ENCODE results near the gene NTSR1. TPM values are rescaled to one million over a fixed set of nuclear protein-coding genes. Genes with fewer than 3 reads are reported as not detected.

Gene NTSR1
- total and polyA plus RNA-seq, 2 of the 8 experiments (the other 6 are each of a cell fraction or from before 2014, with no cell fraction given), result 0.53 to 0.89 TPM

GRCh38 chr20:62728028-62728780 is 19.6 kb downstream of the NTSR1 start (continued):
- no peak for TF ChIP-seq CHD7 (IDR thresholded peaks at IDR 0.05; ENCODE audit: insufficient replicate concordance, low read length)
- TF ChIP-seq SUZ12 (IDR thresholded peaks at IDR 0.05; ENCODE audit: low read length), result no peak
- TF ChIP-seq TAF7 (optimal IDR thresholded peaks at IDR 0.05; ENCODE audit: borderline replicate concordance, low read depth, low read length), result no peak
- TF ChIP-seq RNF2 (IDR thresholded peaks at IDR 0.05; ENCODE audit: borderline replicate concordance, low read depth, low read length, missing control alignments, poor library complexity, severe bottlenecking), result no peak
- TF ChIP-seq, protein P1, sequence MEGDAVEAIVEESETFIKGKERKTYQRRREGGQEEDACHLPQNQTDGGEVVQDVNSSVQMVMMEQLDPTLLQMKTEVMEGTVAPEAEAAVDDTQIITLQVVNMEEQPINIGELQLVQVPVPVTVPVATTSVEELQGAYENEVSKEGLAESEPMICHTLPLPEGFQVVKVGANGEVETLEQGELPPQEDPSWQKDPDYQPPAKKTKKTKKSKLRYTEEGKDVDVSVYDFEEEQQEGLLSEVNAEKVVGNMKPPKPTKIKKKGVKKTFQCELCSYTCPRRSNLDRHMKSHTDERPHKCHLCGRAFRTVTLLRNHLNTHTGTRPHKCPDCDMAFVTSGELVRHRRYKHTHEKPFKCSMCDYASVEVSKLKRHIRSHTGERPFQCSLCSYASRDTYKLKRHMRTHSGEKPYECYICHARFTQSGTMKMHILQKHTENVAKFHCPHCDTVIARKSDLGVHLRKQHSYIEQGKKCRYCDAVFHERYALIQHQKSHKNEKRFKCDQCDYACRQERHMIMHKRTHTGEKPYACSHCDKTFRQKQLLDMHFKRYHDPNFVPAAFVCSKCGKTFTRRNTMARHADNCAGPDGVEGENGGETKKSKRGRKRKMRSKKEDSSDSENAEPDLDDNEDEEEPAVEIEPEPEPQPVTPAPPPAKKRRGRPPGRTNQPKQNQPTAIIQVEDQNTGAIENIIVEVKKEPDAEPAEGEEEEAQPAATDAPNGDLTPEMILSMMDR (IDR thresholded peaks at IDR 0.05; ENCODE audit: control extremely low read depth in 1 of 3, insufficient read depth in 1 of 3, low read depth in 1 of 3, low read length in 3 of 3), result no peak
- no peak for TF ChIP-seq CHD2 (IDR thresholded peaks at IDR 0.05; ENCODE audit: low read length)
